Measurements from ENCODE around the gene TMUB1.

TMUB1 gene

GRCh38 chr7:151075662-151075971 lies 7.7 kb downstream of the TMUB1 start:
- H3K36me3 ChIP-seq, result peaks cover 66 to 84% (median 73%) of the 10 kb centered on the region in 11 experiments
- peaks cover 5 to 95% (median 65%) of the 10 kb centered on the region in 11 experiments; a peak in 21 of 22 replicates for H4K20me1 ChIP-seq
- peaks cover 24 to 35% (median 29%) of the 10 kb centered on the region in 10 experiments for H3K4me1 ChIP-seq
- H3K27ac ChIP-seq, result no peak overlapping the region
- H3K4me3 ChIP-seq, result no peak overlapping the region
- H3K27me3 ChIP-seq, result no peaks in the 10 kb centered on the region
- no peaks in the 10 kb centered on the region for H3K9me3 ChIP-seq (replicated peaks in 1 of 11)
- H3K4me2 ChIP-seq, result no peak overlapping the region
- H3K9ac ChIP-seq, result peak overlapping the region in 1 of 11 experiments; percentile 23; a peak in 1 of 22 replicates
- no peak for TF ChIP-seq Cebpa-rat (IDR thresholded peaks at IDR 0.05)

- Histone ChIP-seq H3K36me3 (peaks cover 72 to 90% (median 78%) of the 10 kb centered on the region in 11 experiments), H3K9ac (peak overlapping the region in 1 of 11 experiments; percentile 23; a peak in 2 of 22 replicates), H3K27ac (no peak overlapping the region), H3K27me3 (no peaks in the 10 kb centered on the region), H4K20me1 (peaks cover 5 to 100% (median 66%) of the 10 kb centered on the region in 11 experiments; a peak in 21 of 22 replicates), H3K4me2 (no peak overlapping the region), H3K4me1 (peaks cover 24 to 35% (median 29%) of the 10 kb centered on the region in 10 experiments), H3K4me3 (no peak overlapping the region), H3K9me3 (replicated peaks in 1 of 11) (no peaks in the 10 kb centered on the region)
- no peak for TF ChIP-seq Cebpa-rat (IDR thresholded peaks at IDR 0.05)
These were observed 8.3 kb downstream of the TMUB1 start for GRCh38 chr7:151074817-151075661.

- Histone ChIP-seq H3K27ac (no peak overlapping the region), H4K20me1 (peaks cover 15 to 100% (median 63%) of the 10 kb centered on the region in 11 experiments; a peak in 21 of 22 replicates), H3K4me1 (peaks cover 13 to 25% (median 19%) of the 10 kb centered on the region in 10 experiments), H3K36me3 (peaks cover 83 to 93% (median 87%) of the 10 kb centered on the region in 11 experiments), H3K27me3 (no peaks in the 10 kb centered on the region), H3K9ac (peak overlapping the region in 1 of 11 experiments; percentile 38; a peak in 1 of 22 replicates), H3K9me3 (replicated peaks in 1 of 11) (no peaks in the 10 kb centered on the region), H3K4me3 (no peak overlapping the region), H3K4me2 (no peak overlapping the region)
- TF ChIP-seq Cebpa-rat (IDR thresholded peaks at IDR 0.05), result no peak
These were observed 9.3 kb downstream of the TMUB1 start for GRCh38 chr7:151073990-151074389.

GRCh38 chr7:151071032-151071866 lies 12.0 kb downstream of the TMUB1 start:
- no peak for TF ChIP-seq Cebpa-rat (IDR thresholded peaks at IDR 0.05)
- no peak overlapping the region for H3K9ac ChIP-seq
- no peak overlapping the region for H3K4me3 ChIP-seq
- no peaks in the 10 kb centered on the region for H3K4me1 ChIP-seq
- H3K36me3 ChIP-seq, result peaks cover 99 to 100% (median 100%) of the 10 kb centered on the region in 11 experiments
- no peak overlapping the region for H3K4me2 ChIP-seq
- H3K9me3 ChIP-seq (replicated peaks in 1 of 11), result no peaks in the 10 kb centered on the region
- H3K27me3 ChIP-seq, result no peaks in the 10 kb centered on the region
- no peak overlapping the region for H3K27ac ChIP-seq
- H4K20me1 ChIP-seq, result peaks cover 6 to 98% (median 40%) of the 10 kb centered on the region in 11 experiments; a peak in 17 of 22 replicates

- Histone ChIP-seq H3K36me3 (peaks cover 99 to 100% (median 100%) of the 10 kb centered on the region in 11 experiments), H3K27me3 (no peaks in the 10 kb centered on the region), H4K20me1 (peaks cover 6 to 98% (median 40%) of the 10 kb centered on the region in 11 experiments; a peak in 18 of 22 replicates), H3K4me1 (no peaks in the 10 kb centered on the region), H3K9ac (no peak overlapping the region), H3K27ac (no peak overlapping the region), H3K9me3 (replicated peaks in 1 of 11) (no peaks in the 10 kb centered on the region), H3K4me2 (no peak overlapping the region), H3K4me3 (no peak overlapping the region)
- TF ChIP-seq Cebpa-rat (IDR thresholded peaks at IDR 0.05), result no peak
These were observed 12.7 kb downstream of the TMUB1 start for GRCh38 chr7:151070574-151070960.

- Histone ChIP-seq H3K9me3 (replicated peaks in 1 of 11) (no peaks in the 10 kb centered on the region), H3K27me3 (no peaks in the 10 kb centered on the region), H3K27ac (no peak overlapping the region), H3K4me1 (no peaks in the 10 kb centered on the region), H3K4me3 (no peak overlapping the region), H3K4me2 (no peak overlapping the region), H4K20me1 (peaks cover under 1 to 98% (median 40%) of the 10 kb centered on the region in 11 experiments; a peak in 18 of 22 replicates), H3K36me3 (peaks cover 99 to 100% (median 100%) of the 10 kb centered on the region in 11 experiments), H3K9ac (no peak overlapping the region)
- TF ChIP-seq Cebpa-rat (IDR thresholded peaks at IDR 0.05), result no peak
These were observed 13.3 kb downstream of the TMUB1 start for GRCh38 chr7:151069841-151070573.

GRCh38 chr7:151068069-151068773 lies 15.1 kb downstream of the TMUB1 start:
- Histone ChIP-seq H3K27me3 (no peaks in the 10 kb centered on the region), H4K20me1 (peaks cover 0 to 97% (median 34%) of the 10 kb centered on the region in 11 experiments; a peak in 16 of 22 replicates), H3K4me3 (no peak overlapping the region), H3K9me3 (replicated peaks in 1 of 11) (no peaks in the 10 kb centered on the region), H3K4me2 (no peak overlapping the region), H3K27ac (no peak overlapping the region), H3K4me1 (no peaks in the 10 kb centered on the region), H3K36me3 (peaks cover 89 to 100% (median 99%) of the 10 kb centered on the region in 11 experiments), H3K9ac (no peak overlapping the region; a peak in 1 of 22 replicates)
- TF ChIP-seq Cebpa-rat (IDR thresholded peaks at IDR 0.05), result no peak
